ENCODE data around the gene SH3TC1. TPM values are rescaled to one million over a fixed set of nuclear protein-coding genes. Genes with fewer than 3 reads are reported as not detected.

Gene SH3TC1
- total and polyA plus RNA-seq, 10 of the 15 experiments (the other 5 are each of a cell fraction or from before 2014, with no cell fraction given) = 0.19 to 47.0 (median 18.4) TPM

DNA sequence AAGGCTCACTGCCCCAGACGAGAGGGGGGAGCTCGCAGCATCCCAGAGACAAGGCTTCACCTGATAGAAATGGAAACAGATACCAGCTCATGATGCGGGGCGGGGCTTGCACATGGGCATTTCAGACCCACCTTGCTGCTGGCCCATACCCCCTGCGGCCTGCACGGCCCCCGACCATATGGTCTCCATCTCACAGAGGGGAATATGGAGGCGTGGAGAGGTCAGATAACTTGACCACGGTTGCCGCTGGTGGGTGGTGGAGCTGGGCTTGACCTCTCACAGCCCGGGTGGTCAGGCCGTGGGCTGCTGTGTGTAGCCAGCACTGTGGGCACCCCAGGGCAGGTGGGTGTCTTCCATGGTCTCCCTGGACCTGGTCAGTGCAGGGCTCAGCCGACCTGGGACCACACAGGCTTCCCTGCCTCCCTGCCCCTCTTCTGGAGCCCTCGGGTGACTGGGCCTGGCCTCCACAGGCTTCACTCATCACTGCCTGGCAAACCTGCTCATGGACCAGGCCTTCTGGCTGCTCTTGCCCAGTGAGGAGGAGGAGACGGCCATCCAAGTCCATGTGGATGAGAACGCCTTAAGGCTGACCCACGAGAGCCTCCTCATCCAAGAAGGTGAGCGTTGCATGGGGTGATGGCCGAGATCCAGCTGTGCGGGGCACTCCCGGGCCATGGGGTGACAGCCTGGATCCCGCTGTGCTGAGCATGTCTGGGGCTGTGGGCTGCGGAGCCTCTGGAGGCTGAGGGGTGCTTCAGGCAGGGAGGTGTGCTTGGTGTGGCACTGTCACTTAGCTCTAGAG is 16.8 kb downstream of the SH3TC1 start:
- no peak overlapping the region for H3K27ac ChIP-seq (ENCODE audit: control insufficient read depth, insufficient read depth)
- ATAC-seq (no peak), FAIRE-seq (no peak), DNase-seq (ENCODE audit: low read depth, low spot score) (no peak)
- ChIA-PET POLR2A (no interaction called here), CTCF (no interaction called here), SMC1A (ENCODE audit: uncharacterized antibody, unreplicated experiment) (interaction anchor here (0.6 kb wide), 1 partner anchor 14 kb away, joined by 3 read pairs; no protein-coding TSS in a partner anchor), RAD21 (ENCODE audit: unreplicated experiment) (no interaction called here)
- in situ Hi-C loops (cut with MboI) = no loop called here
- no TSS peak for BruUV-seq (replicated peaks)
- H3K9ac ChIP-seq (ENCODE audit: control insufficient read depth, insufficient read depth, low read length) = no peak overlapping the region
- H3K4me1 ChIP-seq (ENCODE audit: control insufficient read depth, insufficient read depth, low read length) = peaks cover 3% of the 10 kb centered on the region; the same call in 1 of the 2 replicates
- peaks cover 5 to 19% of the 10 kb centered on the region in 2 experiments; a peak in 3 of 4 replicates for H3K36me3 ChIP-seq (ENCODE audit: control insufficient read depth in 2 of 2, insufficient read depth in 2 of 2, low read length in 1 of 2)
- no peaks in the 10 kb centered on the region for H4K20me1 ChIP-seq (ENCODE audit: control insufficient read depth, insufficient read depth)
- H3K9me3 ChIP-seq (replicated peaks; ENCODE audit: control insufficient read depth, insufficient read depth, low read length) = no peaks in the 10 kb centered on the region
- H3K4me3 ChIP-seq = no peak overlapping the region
- WGBS (ENCODE audit: insufficient coverage, insufficient replicate concordance, low lambda C conversion rate, missing lambda C conversion rate) = 87% methylated on average over 23 of the region's 23 CpGs
- no peaks in the 10 kb centered on the region for H3K79me2 ChIP-seq (ENCODE audit: control insufficient read depth, insufficient read depth, low read length)
- intact Hi-C loops (cut with micrococcal nuclease; ENCODE audit: unreplicated experiment) = no loop called here
- H2AFZ ChIP-seq (ENCODE audit: control insufficient read depth, low read depth, low read length) = no peak overlapping the region
- H3K4me2 ChIP-seq (ENCODE audit: control insufficient read depth, insufficient read depth) = no peak overlapping the region
- no peaks in the 10 kb centered on the region for H3K27me3 ChIP-seq (replicated peaks in 1 of 2; ENCODE audit: control insufficient read depth in 2 of 2, insufficient read depth in 2 of 2, low read length in 1 of 2)
- no peak for TF ChIP-seq RBBP5 (conservative IDR thresholded peaks at IDR 0.05)
- no peak for TF ChIP-seq CBX3 (IDR thresholded peaks at IDR 0.05; ENCODE audit: borderline replicate concordance, low read depth)
- TF ChIP-seq, protein P1, sequence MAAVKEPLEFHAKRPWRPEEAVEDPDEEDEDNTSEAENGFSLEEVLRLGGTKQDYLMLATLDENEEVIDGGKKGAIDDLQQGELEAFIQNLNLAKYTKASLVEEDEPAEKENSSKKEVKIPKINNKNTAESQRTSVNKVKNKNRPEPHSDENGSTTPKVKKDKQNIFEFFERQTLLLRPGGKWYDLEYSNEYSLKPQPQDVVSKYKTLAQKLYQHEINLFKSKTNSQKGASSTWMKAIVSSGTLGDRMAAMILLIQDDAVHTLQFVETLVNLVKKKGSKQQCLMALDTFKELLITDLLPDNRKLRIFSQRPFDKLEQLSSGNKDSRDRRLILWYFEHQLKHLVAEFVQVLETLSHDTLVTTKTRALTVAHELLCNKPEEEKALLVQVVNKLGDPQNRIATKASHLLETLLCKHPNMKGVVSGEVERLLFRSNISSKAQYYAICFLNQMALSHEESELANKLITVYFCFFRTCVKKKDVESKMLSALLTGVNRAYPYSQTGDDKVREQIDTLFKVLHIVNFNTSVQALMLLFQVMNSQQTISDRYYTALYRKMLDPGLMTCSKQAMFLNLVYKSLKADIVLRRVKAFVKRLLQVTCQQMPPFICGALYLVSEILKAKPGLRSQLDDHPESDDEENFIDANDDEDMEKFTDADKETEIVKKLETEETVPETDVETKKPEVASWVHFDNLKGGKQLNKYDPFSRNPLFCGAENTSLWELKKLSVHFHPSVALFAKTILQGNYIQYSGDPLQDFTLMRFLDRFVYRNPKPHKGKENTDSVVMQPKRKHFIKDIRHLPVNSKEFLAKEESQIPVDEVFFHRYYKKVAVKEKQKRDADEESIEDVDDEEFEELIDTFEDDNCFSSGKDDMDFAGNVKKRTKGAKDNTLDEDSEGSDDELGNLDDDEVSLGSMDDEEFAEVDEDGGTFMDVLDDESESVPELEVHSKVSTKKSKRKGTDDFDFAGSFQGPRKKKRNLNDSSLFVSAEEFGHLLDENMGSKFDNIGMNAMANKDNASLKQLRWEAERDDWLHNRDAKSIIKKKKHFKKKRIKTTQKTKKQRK (IDR thresholded peaks at IDR 0.05; ENCODE audit: low read depth, low read length) = no peak
- TF ChIP-seq EZH2 (IDR thresholded peaks at IDR 0.05; ENCODE audit: borderline replicate concordance, control insufficient read depth, low read depth, low read length) = no peak
- no peak for TF ChIP-seq IRF4 (IDR thresholded peaks at IDR 0.05; ENCODE audit: low read depth, low read length)
- TF ChIP-seq, protein P2, sequence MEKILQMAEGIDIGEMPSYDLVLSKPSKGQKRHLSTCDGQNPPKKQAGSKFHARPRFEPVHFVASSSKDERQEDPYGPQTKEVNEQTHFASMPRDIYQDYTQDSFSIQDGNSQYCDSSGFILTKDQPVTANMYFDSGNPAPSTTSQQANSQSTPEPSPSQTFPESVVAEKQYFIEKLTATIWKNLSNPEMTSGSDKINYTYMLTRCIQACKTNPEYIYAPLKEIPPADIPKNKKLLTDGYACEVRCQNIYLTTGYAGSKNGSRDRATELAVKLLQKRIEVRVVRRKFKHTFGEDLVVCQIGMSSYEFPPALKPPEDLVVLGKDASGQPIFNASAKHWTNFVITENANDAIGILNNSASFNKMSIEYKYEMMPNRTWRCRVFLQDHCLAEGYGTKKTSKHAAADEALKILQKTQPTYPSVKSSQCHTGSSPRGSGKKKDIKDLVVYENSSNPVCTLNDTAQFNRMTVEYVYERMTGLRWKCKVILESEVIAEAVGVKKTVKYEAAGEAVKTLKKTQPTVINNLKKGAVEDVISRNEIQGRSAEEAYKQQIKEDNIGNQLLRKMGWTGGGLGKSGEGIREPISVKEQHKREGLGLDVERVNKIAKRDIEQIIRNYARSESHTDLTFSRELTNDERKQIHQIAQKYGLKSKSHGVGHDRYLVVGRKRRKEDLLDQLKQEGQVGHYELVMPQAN (conservative IDR thresholded peaks at IDR 0.05) = no peak
- no peak for TF ChIP-seq FOS (IDR thresholded peaks at IDR 0.05; ENCODE audit: borderline replicate concordance, extremely low read depth, insufficient read length)
- no peak for TF ChIP-seq SMARCA5 (IDR thresholded peaks at IDR 0.05)
- no peak for TF ChIP-seq YY1 (IDR thresholded peaks at IDR 0.05; ENCODE audit: low read depth, low read length)
- TF ChIP-seq BMI1 (IDR thresholded peaks at IDR 0.05; ENCODE audit: borderline replicate concordance) = no peak
- no peak for TF ChIP-seq CHD1 (IDR thresholded peaks at IDR 0.05; ENCODE audit: low read depth, low read length)
- TF ChIP-seq, protein P3, sequence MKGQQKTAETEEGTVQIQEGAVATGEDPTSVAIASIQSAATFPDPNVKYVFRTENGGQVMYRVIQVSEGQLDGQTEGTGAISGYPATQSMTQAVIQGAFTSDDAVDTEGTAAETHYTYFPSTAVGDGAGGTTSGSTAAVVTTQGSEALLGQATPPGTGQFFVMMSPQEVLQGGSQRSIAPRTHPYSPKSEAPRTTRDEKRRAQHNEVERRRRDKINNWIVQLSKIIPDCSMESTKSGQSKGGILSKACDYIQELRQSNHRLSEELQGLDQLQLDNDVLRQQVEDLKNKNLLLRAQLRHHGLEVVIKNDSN (IDR thresholded peaks at IDR 0.05; ENCODE audit: borderline replicate concordance, extremely low read length, insufficient read depth, low read depth, low read length) = no peak
- no peak for TF ChIP-seq CEBPB (IDR thresholded peaks at IDR 0.05; ENCODE audit: borderline replicate concordance in 1 of 2, low read depth in 2 of 2, low read length in 2 of 2)
- no peak for TF ChIP-seq POLR2AphosphoS2 (IDR thresholded peaks at IDR 0.05; ENCODE audit: low read depth, low read length)
- no peak for TF ChIP-seq TCF7 (IDR thresholded peaks at IDR 0.05; ENCODE audit: borderline replicate concordance)

Data from GM12878 (cell line).